Mesenchymal stem cell (in vitro differentiated cells and primary cell): ENCODE results near the gene ALOX12.
"Not testable (repeated sequence)": the region's sequence is repeated elsewhere in the genome, so short reads cannot be mapped to it uniquely, and the experiment has no call there.

Source experiments
- DNase-seq: peaks from one replicate; pipeline ENCODE4 v3.0.0-alpha.2; 2013
- H2AFZ ChIP-seq: one replicate; pipeline ENCODE4 v1.6.1; 2013; ENCODE audit warnings: low read depth, mild to moderate bottlenecking, control low read depth, inconsistent platforms, low read length, moderate library complexity
- H2AK5ac ChIP-seq: 2 replicates; pipeline ENCODE4 v1.6.1; 2013; ENCODE audit warnings: low read length, moderate library complexity, mild to moderate bottlenecking, inconsistent platforms; ENCODE audit not compliant: severe bottlenecking
- H2BK120ac ChIP-seq: one replicate; pipeline ENCODE4 v1.6.1; 2013; ENCODE audit warnings: low read depth, mild to moderate bottlenecking, inconsistent platforms, low read length, moderate library complexity
- H2BK12ac ChIP-seq, 2 experiments: one replicate each; pipeline ENCODE4 v1.6.1; 2013; ENCODE audit warnings: inconsistent platforms in 2 of 2, low read length in 2 of 2, mild to moderate bottlenecking in 2 of 2, moderate library complexity in 2 of 2, control low read depth in 1 of 2
- H2BK15ac ChIP-seq: one replicate; pipeline ENCODE4 v1.6.1; 2013; ENCODE audit warnings: mild to moderate bottlenecking, low read depth, inconsistent platforms; ENCODE audit not compliant: poor library complexity, severe bottlenecking
- H2BK5ac ChIP-seq: 2 replicates; pipeline ENCODE4 v1.6.1; 2013; ENCODE audit warnings: low read depth, mild to moderate bottlenecking, low read length, control low read depth, inconsistent platforms; ENCODE audit not compliant: poor library complexity, severe bottlenecking
- H3K14ac ChIP-seq, 2 experiments: one replicate each; pipeline ENCODE4 v1.6.1; 2013; ENCODE audit warnings: inconsistent platforms in 2 of 2, low read length in 2 of 2, control low read depth in 1 of 2, mild to moderate bottlenecking in 1 of 2, moderate library complexity in 1 of 2
- H3K18ac ChIP-seq, 2 experiments: one replicate each; pipeline ENCODE4 v1.6.1; 2013; ENCODE audit warnings: inconsistent platforms in 2 of 2, low read length in 2 of 2, control low read depth in 1 of 2, low read depth in 1 of 2, mild to moderate bottlenecking in 1 of 2
- H3K23ac ChIP-seq, 2 experiments: one replicate each; pipeline ENCODE4 v1.6.1; 2013; ENCODE audit warnings: inconsistent platforms in 2 of 2, low read length in 2 of 2, mild to moderate bottlenecking in 2 of 2, moderate library complexity in 2 of 2, control low read depth in 1 of 2
- H3K27ac ChIP-seq: 2 replicates; pipeline ENCODE4 v1.5.1; 2013; ENCODE audit warnings: mild to moderate bottlenecking, moderate library complexity, low read length, control low read depth, inconsistent platforms; ENCODE audit not compliant: poor library complexity, severe bottlenecking
- H3K27me3 ChIP-seq, 2 experiments: 2 replicates each; pipeline versions ENCODE4 v1.6.1 to v1.7.0; 2013; ENCODE audit warnings: low read length in 2 of 2, mild to moderate bottlenecking in 2 of 2, moderate library complexity in 2 of 2, control low read depth in 1 of 2, inconsistent platforms in 1 of 2; ENCODE audit not compliant: control insufficient read depth in 1 of 2, insufficient read depth in 1 of 2
- H3K36me3 ChIP-seq, 2 experiments: 2 replicates each; pipeline versions ENCODE4 v1.6.1 to v1.7.0; 2013; ENCODE audit warnings: low read length in 2 of 2, control low read depth in 1 of 2, inconsistent platforms in 1 of 2, low read depth in 1 of 2, mild to moderate bottlenecking in 1 of 2; ENCODE audit not compliant: insufficient read depth in 2 of 2, control insufficient read depth in 1 of 2
- H3K4ac ChIP-seq, 2 experiments: one replicate each; pipeline ENCODE4 v1.6.1; 2013; ENCODE audit warnings: inconsistent platforms in 2 of 2, low read length in 2 of 2, mild to moderate bottlenecking in 2 of 2, moderate library complexity in 2 of 2, control low read depth in 1 of 2, low read depth in 1 of 2
- H3K4me1 ChIP-seq: 2 replicates; pipeline ENCODE4 v1.6.1; 2013; ENCODE audit warnings: low read depth, low read length, control low read depth; ENCODE audit not compliant: control insufficient read depth, insufficient read depth
- H3K4me2 ChIP-seq: 2 replicates; pipeline ENCODE4 v1.6.1; 2013; ENCODE audit warnings: low read length, mild to moderate bottlenecking, inconsistent platforms; ENCODE audit not compliant: poor library complexity, severe bottlenecking
- H3K4me3 ChIP-seq, 2 experiments: 2 replicates each; pipeline versions ENCODE4 v1.5.1 to v1.7.0; 2013; ENCODE audit warnings: low read length in 2 of 2, mild to moderate bottlenecking in 2 of 2, control low read depth in 1 of 2, low read depth in 1 of 2; ENCODE audit not compliant: insufficient read depth in 1 of 2
- H3K79me1 ChIP-seq: replicated peaks from 2 replicates; pipeline ENCODE4 v1.6.1; 2013; ENCODE audit warnings: mild to moderate bottlenecking, control low read depth, low read length, inconsistent platforms; ENCODE audit not compliant: poor library complexity, severe bottlenecking
- H3K9ac ChIP-seq: 2 replicates; pipeline ENCODE4 v1.7.0; 2013; ENCODE audit warnings: mild to moderate bottlenecking, low read length, moderate library complexity
- H3K9me3 ChIP-seq: 2 replicates; pipeline ENCODE4 v1.7.0; 2013; ENCODE audit warnings: mild to moderate bottlenecking, low read length; ENCODE audit not compliant: control insufficient read depth
- H4K8ac ChIP-seq: one replicate; pipeline ENCODE4 v1.6.1; 2013; ENCODE audit warnings: inconsistent platforms, mild to moderate bottlenecking, low read length, moderate library complexity
- H4K91ac ChIP-seq: one replicate; pipeline ENCODE4 v1.6.1; 2013; ENCODE audit warnings: mild to moderate bottlenecking, low read length, inconsistent platforms
- WGBS: methylation state at CpG from one replicate; pipeline ENCODE4 v1.1.7; 2013; ENCODE audit warnings: mixed read lengths; 5-methylcytosine and 5-hydroxymethylcytosine counted together

Gene ALOX12

DNA sequence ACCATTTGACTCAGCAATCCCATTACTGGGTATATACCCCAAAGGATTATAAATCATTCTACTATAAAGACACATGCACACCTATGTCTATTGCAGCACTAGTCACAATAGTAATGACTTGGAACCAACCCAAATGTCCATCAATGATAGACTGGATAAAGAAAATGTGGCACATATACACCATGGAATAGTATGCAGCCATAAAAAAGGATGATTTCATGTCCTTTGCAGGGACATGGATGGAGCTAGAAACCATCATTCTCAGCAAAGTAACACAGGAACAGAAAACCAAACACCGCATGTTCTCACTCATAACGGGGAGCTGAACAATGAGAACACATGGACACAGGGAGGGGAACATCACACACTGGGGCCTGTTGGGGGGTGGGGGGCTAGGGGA is 44.9 kb upstream of the ALOX12 start:
- H3K14ac ChIP-seq, H3K4me2 ChIP-seq, H3K36me3 ChIP-seq, H2BK15ac ChIP-seq, H3K4me1 ChIP-seq, H2BK5ac ChIP-seq, H3K4me3 ChIP-seq, H2AFZ ChIP-seq, H3K23ac ChIP-seq, H3K4ac ChIP-seq, H3K18ac ChIP-seq, H4K8ac ChIP-seq, H2AK5ac ChIP-seq, H3K27ac ChIP-seq, H3K79me1 ChIP-seq, H2BK12ac ChIP-seq, H3K27me3 ChIP-seq, H3K9me3 ChIP-seq, H2BK120ac ChIP-seq, DNase-seq, H3K9ac ChIP-seq, H4K91ac ChIP-seq: not testable (repeated sequence)
- 100% methylated on average over 1 of the region's 2 CpGs for WGBS

DNA sequence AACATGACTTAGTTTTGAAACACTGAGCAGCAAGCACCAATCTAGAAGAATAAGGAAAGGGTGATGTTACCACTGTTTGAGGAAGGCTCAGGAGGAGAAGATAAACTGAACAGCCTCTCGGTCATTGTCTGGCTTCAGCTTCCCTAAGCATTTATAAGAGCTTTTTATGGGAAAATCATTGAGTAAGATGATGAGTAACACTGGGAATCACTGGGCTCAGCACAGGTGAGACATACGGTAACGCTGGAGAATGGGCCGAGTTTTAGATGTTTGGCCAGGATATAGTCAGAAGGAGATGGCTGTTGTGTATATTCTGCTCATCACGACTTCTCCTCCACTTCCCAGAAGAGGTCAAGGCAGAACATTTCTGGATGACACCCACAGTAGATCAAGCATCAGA is 42.2 kb upstream of the ALOX12 start:
- DNase-seq = no peak
- no peaks in the 10 kb centered on the region for H3K9me3 ChIP-seq
- no peak overlapping the region for H3K23ac ChIP-seq
- H2BK5ac ChIP-seq = no peak overlapping the region
- no peak overlapping the region for H4K8ac ChIP-seq
- 94% methylated on average over 3 of the region's 5 CpGs for WGBS
- no peak overlapping the region for H3K4ac ChIP-seq
- H2BK12ac ChIP-seq = no peak overlapping the region
- no peak overlapping the region for H2AK5ac ChIP-seq
- H3K27me3 ChIP-seq = peaks cover 0 to 5% of the 10 kb centered on the region in 2 experiments
- H3K4me1 ChIP-seq = peaks cover 1% of the 10 kb centered on the region
- no peak overlapping the region for H3K9ac ChIP-seq
- no peak overlapping the region for H2BK120ac ChIP-seq
- H3K36me3 ChIP-seq = no peaks in the 10 kb centered on the region
- no peak overlapping the region for H2AFZ ChIP-seq
- H3K4me3 ChIP-seq = no peak overlapping the region
- no peak overlapping the region for H3K14ac ChIP-seq
- no peak overlapping the region for H2BK15ac ChIP-seq
- no peak overlapping the region for H3K4me2 ChIP-seq
- H3K27ac ChIP-seq = no peak overlapping the region
- no peaks in the 10 kb centered on the region for H3K79me1 ChIP-seq
- no peak overlapping the region for H3K18ac ChIP-seq
- no peak overlapping the region for H4K91ac ChIP-seq

DNA sequence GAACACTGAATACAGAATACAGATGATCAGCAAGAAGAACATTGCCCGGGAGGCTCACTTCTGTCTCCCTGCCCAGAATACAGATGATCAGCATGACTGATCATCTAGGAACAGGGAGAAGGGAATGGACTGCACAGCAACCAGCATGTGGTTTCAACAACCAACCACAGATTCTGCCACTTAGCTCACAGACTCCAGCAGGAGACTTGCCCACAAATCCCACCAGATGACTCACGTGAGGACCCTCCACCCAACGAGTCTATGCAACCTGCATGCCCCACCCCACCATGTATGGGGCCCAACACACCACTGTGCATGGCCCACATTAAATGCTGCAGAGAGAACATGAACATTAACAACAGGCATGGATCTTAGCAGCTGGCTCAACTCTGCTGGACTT is 36.1 kb upstream of the ALOX12 start:
- H3K36me3 ChIP-seq = no peaks in the 10 kb centered on the region
- WGBS = 72% methylated on average over 3 of the region's 3 CpGs
- no peak overlapping the region for H2BK120ac ChIP-seq
- no peak overlapping the region for H3K9ac ChIP-seq
- peaks cover 1% of the 10 kb centered on the region for H3K4me1 ChIP-seq
- H3K14ac ChIP-seq = no peak overlapping the region
- H3K27ac ChIP-seq = no peak overlapping the region
- no peak overlapping the region for H3K23ac ChIP-seq
- no peak overlapping the region for H3K4ac ChIP-seq
- H2BK12ac ChIP-seq = no peak overlapping the region
- H3K4me3 ChIP-seq = no peak overlapping the region
- no peak overlapping the region for H3K18ac ChIP-seq
- DNase-seq = no peak
- no peak overlapping the region for H3K4me2 ChIP-seq
- no peaks in the 10 kb centered on the region for H3K9me3 ChIP-seq
- H3K27me3 ChIP-seq = no peaks in the 10 kb centered on the region
- H2BK15ac ChIP-seq = no peak overlapping the region
- H2BK5ac ChIP-seq = no peak overlapping the region
- H2AK5ac ChIP-seq = no peak overlapping the region
- H4K8ac ChIP-seq = no peak overlapping the region
- H4K91ac ChIP-seq = no peak overlapping the region
- no peaks in the 10 kb centered on the region for H3K79me1 ChIP-seq
- no peak overlapping the region for H2AFZ ChIP-seq

DNA sequence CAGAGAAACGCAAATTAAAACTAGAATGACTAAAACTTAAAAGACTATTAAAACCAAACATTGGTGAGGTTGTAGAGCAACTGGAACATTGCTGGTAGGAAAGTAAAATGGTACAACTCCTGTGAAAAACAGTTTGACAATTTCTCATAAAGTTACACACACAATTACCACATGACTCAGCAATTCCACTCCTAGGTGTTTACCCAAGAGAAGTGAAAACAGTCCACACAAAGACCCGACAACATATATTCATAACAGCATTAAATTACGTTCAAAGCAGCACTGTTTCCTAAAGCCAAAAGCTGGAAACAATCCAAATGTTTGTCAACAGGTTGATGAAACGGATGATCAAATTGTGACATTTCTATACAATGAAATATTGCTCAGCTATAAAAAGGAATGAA is 26.5 kb upstream of the ALOX12 start:
- no peaks in the 10 kb centered on the region for H3K4me1 ChIP-seq
- no peak overlapping the region for H3K23ac ChIP-seq
- H2BK5ac ChIP-seq = no peak overlapping the region
- no peak overlapping the region for H3K4ac ChIP-seq
- no peak overlapping the region for H2AK5ac ChIP-seq
- H2BK12ac ChIP-seq = no peak overlapping the region
- H4K8ac ChIP-seq = no peak overlapping the region
- no peaks in the 10 kb centered on the region for H3K79me1 ChIP-seq
- no peak overlapping the region for H3K9ac ChIP-seq
- H2BK120ac ChIP-seq = no peak overlapping the region
- WGBS = 92% methylated on average over 2 of the region's 4 CpGs
- no peak for DNase-seq
- no peaks in the 10 kb centered on the region for H3K36me3 ChIP-seq
- no peak overlapping the region for H3K27ac ChIP-seq
- H4K91ac ChIP-seq = no peak overlapping the region
- H3K9me3 ChIP-seq = no peaks in the 10 kb centered on the region
- no peak overlapping the region for H3K4me3 ChIP-seq
- no peak overlapping the region for H3K4me2 ChIP-seq
- no peaks in the 10 kb centered on the region for H3K27me3 ChIP-seq
- no peak overlapping the region for H2AFZ ChIP-seq
- H2BK15ac ChIP-seq = no peak overlapping the region
- H3K18ac ChIP-seq = no peak overlapping the region
- H3K14ac ChIP-seq = no peak overlapping the region
